Thyroid gland (tissue), 4 donors: ENCODE measurements around the gene PIGBOS1.

Experiments
- POLR2A ChIP-seq, 2 donors: fragments of 450-650 bp; IDR thresholded peaks; one replicate each; pipeline ENCODE4 v1.6.1; 2017; ENCODE audit warnings: antibody characterized with exemption in 2 of 2, mild to moderate bottlenecking in 2 of 2, moderate library complexity in 1 of 2
- TF ChIP-seq, protein P1 (sequence below), 6 experiments: fragments of 200-600 bp in 3 of 6; fragments of 450-650 bp in 3 of 6; sonication (generic) in 3 of 6; IDR thresholded peaks; one replicate each; pipeline ENCODE4 v1.5.1; 2016 to 2019; ENCODE audit warnings: antibody characterized with exemption in 6 of 6, mild to moderate bottlenecking in 2 of 6, inconsistent platforms in 1 of 6, moderate library complexity in 1 of 6

GRCh38 chr15:55277116-55277564 lies 41.8 kb downstream of the PIGBOS1 start:
- TF ChIP-seq, protein P1, sequence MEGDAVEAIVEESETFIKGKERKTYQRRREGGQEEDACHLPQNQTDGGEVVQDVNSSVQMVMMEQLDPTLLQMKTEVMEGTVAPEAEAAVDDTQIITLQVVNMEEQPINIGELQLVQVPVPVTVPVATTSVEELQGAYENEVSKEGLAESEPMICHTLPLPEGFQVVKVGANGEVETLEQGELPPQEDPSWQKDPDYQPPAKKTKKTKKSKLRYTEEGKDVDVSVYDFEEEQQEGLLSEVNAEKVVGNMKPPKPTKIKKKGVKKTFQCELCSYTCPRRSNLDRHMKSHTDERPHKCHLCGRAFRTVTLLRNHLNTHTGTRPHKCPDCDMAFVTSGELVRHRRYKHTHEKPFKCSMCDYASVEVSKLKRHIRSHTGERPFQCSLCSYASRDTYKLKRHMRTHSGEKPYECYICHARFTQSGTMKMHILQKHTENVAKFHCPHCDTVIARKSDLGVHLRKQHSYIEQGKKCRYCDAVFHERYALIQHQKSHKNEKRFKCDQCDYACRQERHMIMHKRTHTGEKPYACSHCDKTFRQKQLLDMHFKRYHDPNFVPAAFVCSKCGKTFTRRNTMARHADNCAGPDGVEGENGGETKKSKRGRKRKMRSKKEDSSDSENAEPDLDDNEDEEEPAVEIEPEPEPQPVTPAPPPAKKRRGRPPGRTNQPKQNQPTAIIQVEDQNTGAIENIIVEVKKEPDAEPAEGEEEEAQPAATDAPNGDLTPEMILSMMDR (IDR thresholded peaks at IDR 0.05), result no peak
- no peak for TF ChIP-seq POLR2A (IDR thresholded peaks at IDR 0.05)
